Neural cell (in vitro differentiated cells): ENCODE results near the gene ARHGAP30. TPM values are rescaled to one million over a fixed set of nuclear protein-coding genes. Genes with fewer than 3 reads are reported as not detected.

ENCODE experiments used
- H2AFZ ChIP-seq: fragments of 200-600, 300-800 bp; sonication (generic), shearing (Covaris generic); 2 replicates; pipeline ENCODE4 v1.6.0; 2014; ENCODE audit warnings: low read depth, mild to moderate bottlenecking, antibody characterized with exemption, low read length, moderate library complexity
- H3F3A ChIP-seq: fragments of 200-600 bp; shearing (Covaris generic); 2 replicates; pipeline ENCODE4 v1.6.1; 2016; ENCODE audit warnings: mild to moderate bottlenecking, moderate library complexity, mixed read lengths, antibody characterized with exemption, low read length; ENCODE audit not compliant: insufficient read depth, poor library complexity, severe bottlenecking
- H3K27ac ChIP-seq: fragments of 200-600, 300-800 bp; sonication (generic), shearing (Covaris generic); 2 replicates; pipeline ENCODE4 v1.5.1; 2014; ENCODE audit warnings: mild to moderate bottlenecking, low read length, moderate library complexity
- H3K27me3 ChIP-seq: fragments of 300-800, 200-600 bp; sonication (generic), shearing (Covaris generic); 2 replicates; pipeline ENCODE4 v1.6.0; 2014; ENCODE audit warnings: mild to moderate bottlenecking, low read depth, low read length, moderate library complexity; ENCODE audit not compliant: insufficient read depth
- H3K36me3 ChIP-seq: fragments of 300-800, 200-600 bp; sonication (generic), shearing (Covaris generic); 2 replicates; pipeline ENCODE4 v1.5.1; 2014; ENCODE audit warnings: mild to moderate bottlenecking, antibody characterized with exemption, low read length, moderate library complexity; ENCODE audit not compliant: insufficient read depth
- H3K4me2 ChIP-seq: fragments of 300-800, 200-600 bp; sonication (generic), shearing (Covaris generic); 2 replicates; pipeline ENCODE4 v1.6.0; 2014; ENCODE audit warnings: mild to moderate bottlenecking, low read length
- H3K4me3 ChIP-seq: fragments of 300-800, 200-600 bp; sonication (generic), shearing (Covaris generic); 2 replicates; pipeline ENCODE4 v1.5.1; 2014; ENCODE audit warnings: mild to moderate bottlenecking, low read length, moderate library complexity
- H3K79me2 ChIP-seq: fragments of 200-600 bp; shearing (Covaris generic); replicated peaks from 2 replicates; pipeline ENCODE4 v1.6.0; 2014; ENCODE audit warnings: mild to moderate bottlenecking, low read length, moderate library complexity; ENCODE audit not compliant: insufficient read depth
- H3K9ac ChIP-seq: fragments of 300-800, 200-600 bp; sonication (generic), shearing (Covaris generic); 2 replicates; pipeline ENCODE4 v1.6.1; 2016; ENCODE audit warnings: mild to moderate bottlenecking, low read length, mixed read lengths
- H3K9me2 ChIP-seq: fragments of 200-600 bp; shearing (Covaris generic); 2 replicates; pipeline ENCODE4 v1.6.1; 2016; ENCODE audit warnings: mild to moderate bottlenecking, low read length, mixed read lengths; ENCODE audit not compliant: insufficient read depth
- H3K9me3 ChIP-seq: fragments of 200-600, 300-800 bp; sonication (generic), shearing (Covaris generic); 2 replicates; pipeline ENCODE4 v1.6.1; 2016; ENCODE audit warnings: mild to moderate bottlenecking, mixed run types, low read length, moderate library complexity, mixed read lengths
- H4K20me1 ChIP-seq: fragments of 200-600 bp; shearing (Covaris generic); 2 replicates; pipeline ENCODE4 v1.6.1; 2016; ENCODE audit warnings: mild to moderate bottlenecking, mixed run types; ENCODE audit not compliant: insufficient read depth
- CTCF ChIP-seq: fragments of 450-650 bp; IDR thresholded peaks from 2 replicates; pipeline ENCODE4 v1.5.1; 2014; ENCODE audit warnings: antibody characterized with exemption, mild to moderate bottlenecking, moderate library complexity; ENCODE audit not compliant: poor library complexity, severe bottlenecking
- EP300 ChIP-seq: fragments of 450-650 bp; conservative IDR thresholded peaks from 2 replicates; pipeline ENCODE4 v1.6.1; 2014; ENCODE audit warnings: antibody characterized with exemption, mild to moderate bottlenecking, moderate library complexity; ENCODE audit not compliant: poor library complexity, severe bottlenecking
- EZH2 ChIP-seq: fragments of 200-600, 300-800 bp; shearing (Covaris generic), sonication (generic); IDR thresholded peaks from 2 replicates; pipeline ENCODE4 v1.6.1; 2014; ENCODE audit warnings: antibody characterized with exemption, low read length, borderline replicate concordance, mild to moderate bottlenecking; ENCODE audit not compliant: insufficient read depth, poor library complexity, severe bottlenecking
- MXI1 ChIP-seq: fragments of 450-650 bp; conservative IDR thresholded peaks from 2 replicates; pipeline ENCODE4 v1.6.1; 2014; ENCODE audit warnings: antibody characterized with exemption, mild to moderate bottlenecking; ENCODE audit not compliant: poor library complexity, severe bottlenecking
- POLR2AphosphoS5 ChIP-seq: IDR thresholded peaks from 2 replicates; pipeline ENCODE4 v1.6.1; 2012
- RAD21 ChIP-seq: fragments of 450-650 bp; conservative IDR thresholded peaks from 2 replicates; pipeline ENCODE4 v1.6.1; 2014; ENCODE audit warnings: antibody characterized with exemption, mild to moderate bottlenecking, moderate library complexity
- REST ChIP-seq: IDR thresholded peaks from 2 replicates; pipeline ENCODE4 v1.6.1; 2012; ENCODE audit warnings: borderline replicate concordance
- SMC3 ChIP-seq: fragments of 450-650 bp; conservative IDR thresholded peaks from 2 replicates; pipeline ENCODE4 v1.6.1; 2014; ENCODE audit warnings: antibody characterized with exemption, mild to moderate bottlenecking, moderate library complexity; ENCODE audit not compliant: poor library complexity
- TAF1 ChIP-seq: IDR thresholded peaks from 2 replicates; pipeline ENCODE4 v1.6.1; 2012; ENCODE audit warnings: low read depth
- polyA plus RNA-seq: library from polyadenylated mRNA; depleted of rRNA; stranded (reverse); fragments of >200 nt; gene quantifications from 2 replicates; pipeline ENCODE4 v1.2.3, GENCODE V29; 2014

Gene ARHGAP30
- polyA plus RNA-seq, 1 donor from 2014 or later = not detected

- H3K36me3 ChIP-seq = no peaks in the 10 kb centered on the region
- no peaks in the 10 kb centered on the region for H3F3A ChIP-seq
- H3K9ac ChIP-seq = no peak overlapping the region
- no peaks in the 10 kb centered on the region for H3K9me2 ChIP-seq
- no peaks in the 10 kb centered on the region for H4K20me1 ChIP-seq
- no peak overlapping the region for H3K4me2 ChIP-seq
- H3K27ac ChIP-seq = no peak overlapping the region
- H3K27me3 ChIP-seq = no peaks in the 10 kb centered on the region
- TF ChIP-seq POLR2AphosphoS5 (no peak), EP300 (no peak), RAD21 (no peak), REST (no peak), EZH2 (no peak), SMC3 (no peak), MXI1 (no peak), CTCF (no peak), TAF1 (no peak)
- no peak overlapping the region for H3K4me3 ChIP-seq
- H3K79me2 ChIP-seq = peaks cover 42% of the 10 kb centered on the region
- no peak overlapping the region for H2AFZ ChIP-seq
- no peaks in the 10 kb centered on the region for H3K9me3 ChIP-seq
These were observed 41.4 kb upstream of the ARHGAP30 start for GRCh38 chr1:161111117-161111516.

GRCh38 chr1:161106431-161106830 lies 36.7 kb upstream of the ARHGAP30 start:
- Histone ChIP-seq H2AFZ (no peak overlapping the region), H3K79me2 (peaks cover 11% of the 10 kb centered on the region), H3K27me3 (no peaks in the 10 kb centered on the region), H3K27ac (no peak overlapping the region), H3K4me2 (no peak overlapping the region), H3K9me2 (no peaks in the 10 kb centered on the region), H3K4me3 (no peak overlapping the region), H4K20me1 (no peaks in the 10 kb centered on the region), H3K9me3 (no peaks in the 10 kb centered on the region), H3K9ac (no peak overlapping the region), H3F3A (no peaks in the 10 kb centered on the region), H3K36me3 (no peaks in the 10 kb centered on the region)
- no peak for TF ChIP-seq RAD21
- no peak for TF ChIP-seq EZH2
- no peak for TF ChIP-seq MXI1
- TF ChIP-seq POLR2AphosphoS5 = no peak
- no peak for TF ChIP-seq EP300
- no peak for TF ChIP-seq SMC3
- TF ChIP-seq REST = no peak
- no peak for TF ChIP-seq CTCF
- TF ChIP-seq TAF1 = no peak
